A549 (cell line): ENCODE data around the gene ACER3. TPM values are rescaled to one million over a fixed set of nuclear protein-coding genes. Genes with fewer than 3 reads are reported as not detected.

ENCODE experiments used
- ATAC-seq, 2 experiments: fragments of 200-7000 bp in 1 of 2; fragments of >200 bp in 1 of 2; cut with Nextera tagmentation in 1 of 2; cut with Tn5 transposase in 1 of 2; 3 replicates each; pipeline versions ENCODE4 v1.8.0 to v1.9.1; 2018 to 2020; ENCODE audit warnings: mild to moderate bottlenecking in 1 of 2, moderate library complexity in 1 of 2
- CTCF ChIA-PET: fragments of 300-600 bp; sonication (Branson Sonifier 250); formaldehyde crosslinking; extraction: SDS; loops from one replicate; lab custom pipeline; 2021; ENCODE audit warnings: antibody characterized with exemption, inconsistent platforms; lab: Yijun Ruan, JAX
- POLR2A ChIA-PET: fragments of 350-600 bp; formaldehyde crosslinking; extraction: SDS; loops from one replicate; lab custom pipeline; 2021; ENCODE audit warnings: antibody characterized with exemption, inconsistent platforms; lab: Yijun Ruan, JAX
- DNase-seq, 2 experiments: peaks; one replicate each; pipeline versions ENCODE4 v3.0.0 to v3.0.0-alpha.2; 2011 to 2016; ENCODE audit warnings: low read depth in 1 of 2, low spot score in 1 of 2
- FAIRE-seq: peaks from 2 replicates; lab custom pipeline; 2011; peaks lifted over from hg19 to GRCh38; lab: Jason Lieb, UNC
- H3K27ac ChIP-seq, 2 experiments: fragments of >200 bp; sonication (Bioruptor Twin); formaldehyde crosslinking; 3 replicates each; pipeline ENCODE4 v1.5.1; 2016 to 2017
- H3K4me1 ChIP-seq: fragments of >200 bp; sonication (Bioruptor Twin); formaldehyde crosslinking; 3 replicates; pipeline ENCODE4 v1.6.1; 2016
- H3K4me2 ChIP-seq: fragments of >200 bp; sonication (Bioruptor Twin); formaldehyde crosslinking; 3 replicates; pipeline ENCODE4 v1.6.1; 2016
- H3K4me3 ChIP-seq: fragments of >200 bp; sonication (Bioruptor Twin); formaldehyde crosslinking; 3 replicates; pipeline ENCODE4 v1.5.1; 2016
- H3K9me3 ChIP-seq: fragments of >200 bp; sonication (Bioruptor Twin); formaldehyde crosslinking; 3 replicates; pipeline ENCODE4 v1.6.1; 2016
- BHLHE40 ChIP-seq: IDR thresholded peaks from 2 replicates; pipeline ENCODE4 v1.6.1; 2012; ENCODE audit warnings: low read depth, low read length, inconsistent platforms
- CHD4 ChIP-seq: fragments of 200-600 bp; sonication (generic); IDR thresholded peaks from 2 replicates; pipeline ENCODE4 v1.6.1; 2016; ENCODE audit warnings: antibody characterized with exemption, mild to moderate bottlenecking, borderline replicate concordance
- EHF ChIP-seq: fragments of 250-450 bp; sonication (Bioruptor Pico); IDR thresholded peaks from 2 replicates; pipeline ENCODE4 v1.5.0; 2020; ENCODE audit warnings: mild to moderate bottlenecking
- ESRRA ChIP-seq: fragments of 150-350 bp; IDR thresholded peaks from 2 replicates; pipeline ENCODE4 v1.6.1; 2014; ENCODE audit warnings: mild to moderate bottlenecking, low read length, borderline replicate concordance
- FOSB ChIP-seq: fragments of 250-450 bp; sonication (Bioruptor Pico); IDR thresholded peaks from 2 replicates; pipeline ENCODE4 v1.5.0; 2020; ENCODE audit warnings: mild to moderate bottlenecking, moderate library complexity
- GATA3 ChIP-seq: IDR thresholded peaks from 2 replicates; pipeline ENCODE4 v1.6.1; 2012; ENCODE audit warnings: borderline replicate concordance
- HDAC2 ChIP-seq: fragments of 200-600 bp; sonication (generic); IDR thresholded peaks from 2 replicates; pipeline ENCODE4 v1.6.1; 2016
- HOXA7 ChIP-seq: fragments of 250-450 bp; sonication (Bioruptor Pico); IDR thresholded peaks from 2 replicates; pipeline ENCODE4 v1.5.0; 2020; ENCODE audit warnings: mild to moderate bottlenecking, moderate library complexity
- HOXB13 ChIP-seq: fragments of 250-450 bp; sonication (Bioruptor Pico); IDR thresholded peaks from 2 replicates; pipeline ENCODE4 v1.5.0; 2020; ENCODE audit warnings: low read depth, mild to moderate bottlenecking, moderate library complexity
- HOXB5 ChIP-seq: fragments of 250-450 bp; sonication (Bioruptor Pico); IDR thresholded peaks from 2 replicates; pipeline ENCODE4 v1.5.0; 2020; ENCODE audit warnings: mild to moderate bottlenecking, moderate library complexity
- JUNB ChIP-seq: fragments of >200 bp; sonication (Bioruptor Twin); formaldehyde crosslinking; IDR thresholded peaks from 2 replicates; pipeline ENCODE4 v1.6.1; 2016
- KDM5A ChIP-seq: fragments of 200-600 bp; sonication (generic); IDR thresholded peaks from 2 replicates; pipeline ENCODE4 v1.6.1; 2016; ENCODE audit warnings: antibody characterized with exemption, mild to moderate bottlenecking
- MAFK ChIP-seq: fragments of 450-650 bp; IDR thresholded peaks from 2 replicates; pipeline ENCODE4 v1.6.1; 2014; ENCODE audit not compliant: partially characterized antibody
- MYC ChIP-seq: IDR thresholded peaks from 2 replicates; pipeline ENCODE4 v1.6.1; 2012; ENCODE audit warnings: mild to moderate bottlenecking, inconsistent platforms, low read length, improper control_type of control experiment, borderline replicate concordance
- NPAS2 ChIP-seq: fragments of 250-450 bp; sonication (Bioruptor Pico); IDR thresholded peaks from 2 replicates; pipeline ENCODE4 v1.8.0; 2022; ENCODE audit warnings: mild to moderate bottlenecking, moderate library complexity, borderline replicate concordance
- PHF8 ChIP-seq: fragments of 200-600 bp; sonication (generic); IDR thresholded peaks from 2 replicates; pipeline ENCODE4 v1.6.1; 2016; ENCODE audit warnings: low read depth, mild to moderate bottlenecking, antibody characterized with exemption, moderate library complexity, borderline replicate concordance
- RAD21 ChIP-seq, 2 experiments: fragments of >200 bp in 1 of 2; sonication (Bioruptor Twin) in 1 of 2; formaldehyde crosslinking in 1 of 2; IDR thresholded peaks in 1 of 2; conservative IDR thresholded peaks in 1 of 2; 2 replicates in 1 of 2; 3 replicates in 1 of 2; pipeline ENCODE4 v1.6.1; 2012 to 2018; ENCODE audit warnings: inconsistent platforms in 1 of 2
- RCOR1 ChIP-seq: fragments of 150-350 bp; IDR thresholded peaks from 2 replicates; pipeline ENCODE4 v1.6.1; 2014; ENCODE audit warnings: antibody characterized with exemption, low read length, low read depth
- SMC3 ChIP-seq: fragments of >200 bp; sonication (Bioruptor Twin); formaldehyde crosslinking; IDR thresholded peaks from 3 replicates; pipeline ENCODE4 v1.6.1; 2018; ENCODE audit warnings: inconsistent platforms
- ZNF302 ChIP-seq: fragments of 250-450 bp; sonication (Bioruptor Pico); IDR thresholded peaks from 2 replicates; pipeline ENCODE4 v1.9.0; 2021; ENCODE audit warnings: inconsistent platforms, mild to moderate bottlenecking, moderate library complexity
- WGBS: methylation state at CpG from one replicate; pipeline ENCODE4 v1.1.6; 2017; ENCODE audit errors: missing lambda C conversion rate; 5-methylcytosine and 5-hydroxymethylcytosine counted together
- polyA plus RNA-seq, 4 experiments: library from polyadenylated mRNA; depleted of rRNA in 3 of 4; stranded (reverse); fragments of >200 nt; fragmentation: RNase III in 1 of 4; extraction: RNeasy Plus Mini Kit Qiagen cat#74134 plus additional on column Dnase treatment in 1 of 4; gene quantifications; 2 replicates in 3 of 4; 3 replicates in 1 of 4; pipeline ENCODE4 v1.2.3, GENCODE V29; 2011 to 2017
- TF ChIP-seq, protein P1 (sequence below): fragments of >200 bp; sonication (Bioruptor Twin); formaldehyde crosslinking; IDR thresholded peaks from 3 replicates; pipeline ENCODE4 v1.5.1; 2016
- TF ChIP-seq, protein P2 (sequence below): fragments of 150-350 bp; IDR thresholded peaks from 2 replicates; pipeline ENCODE4 v1.6.1; 2014; ENCODE audit warnings: low read depth, mild to moderate bottlenecking, low read length
- TF ChIP-seq, protein P3 (sequence below): fragments of >200 bp; sonication (Bioruptor Twin); formaldehyde crosslinking; IDR thresholded peaks from 3 replicates; pipeline ENCODE4 v1.6.1; 2016
- TF ChIP-seq, protein P4 (sequence below): IDR thresholded peaks from 2 replicates; pipeline ENCODE4 v1.6.1; 2012
- TF ChIP-seq, protein P5 (sequence below): IDR thresholded peaks from 2 replicates; pipeline ENCODE4 v1.6.1; 2012; ENCODE audit warnings: low read depth, borderline replicate concordance
- TF ChIP-seq, protein P6 (sequence below): fragments of 450-650 bp; IDR thresholded peaks from 2 replicates; pipeline ENCODE4 v1.6.1; 2014; ENCODE audit warnings: antibody characterized with exemption

Gene ACER3
- polyA plus RNA-seq, 2 of the 4 experiments (the other 2 are of a cell fraction) = 16.0 to 46.6 TPM

DNA sequence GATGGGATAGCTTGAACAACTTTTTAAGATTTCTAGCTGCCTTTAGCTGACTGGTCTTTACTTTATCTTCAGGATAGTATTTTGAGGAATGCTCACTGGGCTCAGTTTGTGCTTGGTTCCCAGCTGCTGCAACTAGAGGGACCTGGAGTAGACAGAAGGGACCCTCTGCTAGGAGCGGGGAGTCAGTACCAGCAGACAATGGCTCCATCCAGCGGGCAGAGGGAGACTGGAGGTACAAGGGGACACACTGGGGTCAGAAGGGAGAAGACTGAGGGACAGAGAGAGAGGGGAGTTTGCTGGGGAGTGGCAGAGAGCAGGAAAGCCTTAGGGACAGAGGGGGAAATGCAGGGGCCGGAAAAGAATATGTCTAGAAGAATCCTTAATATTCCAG is 22.0 kb upstream of the ACER3 start (continued):
- TF ChIP-seq, protein P1, sequence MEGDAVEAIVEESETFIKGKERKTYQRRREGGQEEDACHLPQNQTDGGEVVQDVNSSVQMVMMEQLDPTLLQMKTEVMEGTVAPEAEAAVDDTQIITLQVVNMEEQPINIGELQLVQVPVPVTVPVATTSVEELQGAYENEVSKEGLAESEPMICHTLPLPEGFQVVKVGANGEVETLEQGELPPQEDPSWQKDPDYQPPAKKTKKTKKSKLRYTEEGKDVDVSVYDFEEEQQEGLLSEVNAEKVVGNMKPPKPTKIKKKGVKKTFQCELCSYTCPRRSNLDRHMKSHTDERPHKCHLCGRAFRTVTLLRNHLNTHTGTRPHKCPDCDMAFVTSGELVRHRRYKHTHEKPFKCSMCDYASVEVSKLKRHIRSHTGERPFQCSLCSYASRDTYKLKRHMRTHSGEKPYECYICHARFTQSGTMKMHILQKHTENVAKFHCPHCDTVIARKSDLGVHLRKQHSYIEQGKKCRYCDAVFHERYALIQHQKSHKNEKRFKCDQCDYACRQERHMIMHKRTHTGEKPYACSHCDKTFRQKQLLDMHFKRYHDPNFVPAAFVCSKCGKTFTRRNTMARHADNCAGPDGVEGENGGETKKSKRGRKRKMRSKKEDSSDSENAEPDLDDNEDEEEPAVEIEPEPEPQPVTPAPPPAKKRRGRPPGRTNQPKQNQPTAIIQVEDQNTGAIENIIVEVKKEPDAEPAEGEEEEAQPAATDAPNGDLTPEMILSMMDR = peak; percentile 34
- TF ChIP-seq CHD4 (no peak), ZNF302 (no peak), GATA3 (no peak), HDAC2 (no peak), JUNB (no peak), MAFK (no peak), FOSB (no peak), ESRRA (no peak), PHF8 (no peak), HOXB13 (CRISPR knock-in tag) (no peak), MYC (no peak), KDM5A (no peak)

DNA sequence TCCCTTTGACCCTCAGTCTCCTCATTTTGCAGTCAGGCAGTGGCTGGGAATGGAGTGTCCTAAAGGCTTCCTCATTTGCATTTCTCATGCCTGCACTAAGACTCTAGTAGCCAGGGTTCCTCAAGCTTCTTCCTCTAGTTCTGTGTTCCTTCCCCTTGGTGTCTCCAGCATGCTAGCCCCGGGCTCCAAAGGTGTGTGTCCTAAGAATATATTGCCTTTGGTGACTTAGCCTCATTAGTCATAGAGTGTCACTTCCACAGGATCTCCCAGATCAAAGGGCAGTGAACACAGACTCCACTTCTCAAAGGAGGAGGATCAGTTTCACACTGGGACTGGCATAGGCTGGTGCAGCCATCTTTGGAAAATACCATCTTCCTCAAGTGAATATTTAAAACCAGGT is 21.4 kb upstream of the ACER3 start:
- no peak overlapping the region for H3K4me3 ChIP-seq
- H3K27ac ChIP-seq = no peak overlapping the region
- FAIRE-seq = no peak
- peaks cover 39% of the 10 kb centered on the region for H3K4me1 ChIP-seq
- H3K9me3 ChIP-seq = no peaks in the 10 kb centered on the region
- ChIA-PET CTCF (interaction anchor here (1.0 to 1.6 kb wide), 4 partner anchors 28 to 116 kb away, joined by 3 to 18 read pairs (median 3); no protein-coding TSS in a partner anchor), POLR2A (no interaction called here)
- no peak for DNase-seq
- 10% methylated on average over 1 of the region's 1 CpG for WGBS
- TF ChIP-seq MYC (no peak), BHLHE40 (no peak)
- TF ChIP-seq, protein P2, sequence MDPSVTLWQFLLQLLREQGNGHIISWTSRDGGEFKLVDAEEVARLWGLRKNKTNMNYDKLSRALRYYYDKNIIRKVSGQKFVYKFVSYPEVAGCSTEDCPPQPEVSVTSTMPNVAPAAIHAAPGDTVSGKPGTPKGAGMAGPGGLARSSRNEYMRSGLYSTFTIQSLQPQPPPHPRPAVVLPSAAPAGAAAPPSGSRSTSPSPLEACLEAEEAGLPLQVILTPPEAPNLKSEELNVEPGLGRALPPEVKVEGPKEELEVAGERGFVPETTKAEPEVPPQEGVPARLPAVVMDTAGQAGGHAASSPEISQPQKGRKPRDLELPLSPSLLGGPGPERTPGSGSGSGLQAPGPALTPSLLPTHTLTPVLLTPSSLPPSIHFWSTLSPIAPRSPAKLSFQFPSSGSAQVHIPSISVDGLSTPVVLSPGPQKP = no peak
- no peak for ATAC-seq
- peak overlapping the region; percentile 14; the same call in 1 of the 3 replicates for H3K4me2 ChIP-seq

DNA sequence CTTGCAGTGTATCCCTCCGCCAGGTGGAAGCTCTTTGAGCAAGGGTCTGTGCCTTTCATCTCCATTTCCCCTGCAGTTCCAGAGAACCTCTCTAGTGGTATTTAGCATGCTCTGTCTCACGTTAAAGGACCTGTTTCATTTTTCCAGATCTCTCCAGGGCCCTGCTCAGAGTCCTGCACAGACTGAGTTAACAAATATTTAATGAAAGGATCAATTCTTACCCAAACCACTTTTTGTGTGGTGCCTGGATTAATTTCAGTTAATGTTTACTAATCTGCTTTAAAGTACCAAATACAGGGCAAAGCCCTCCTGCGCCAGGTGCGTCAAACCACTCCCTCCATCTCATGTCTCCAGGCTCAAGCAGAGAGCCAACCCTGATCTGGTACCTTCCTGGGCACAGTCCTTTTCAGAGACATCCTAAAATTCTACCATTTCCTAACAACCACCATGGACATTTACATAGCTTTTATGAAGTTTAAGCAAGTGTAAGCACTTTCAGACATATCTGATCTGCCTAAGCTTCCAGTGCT is 18.7 kb upstream of the ACER3 start:
- ChIA-PET CTCF (interaction anchor here (1.5 kb wide), 1 partner anchor 108 kb away, joined by 3 read pairs; no protein-coding TSS in a partner anchor), POLR2A (no interaction called here)
- no peak for FAIRE-seq
- DNase-seq = no peak
- ATAC-seq = no peak
- Histone ChIP-seq H3K27ac (no peak overlapping the region), H3K9me3 (no peaks in the 10 kb centered on the region), H3K4me1 (peaks cover 24% of the 10 kb centered on the region)
- WGBS = 73% methylated on average over 4 of the region's 4 CpGs
- TF ChIP-seq PHF8 (no peak), NPAS2 (no peak), EHF (CRISPR knock-in tag) (no peak), ESRRA (no peak), RCOR1 (no peak), HOXB5 (no peak), CHD4 (no peak), SMC3 (no peak), GATA3 (no peak), HOXA7 (no peak), JUNB (no peak), RAD21 (conservative IDR thresholded peaks at IDR 0.05 in 1 of 2, IDR thresholded peaks at IDR 0.05 in 1 of 2) (no peak)
- TF ChIP-seq, protein P3, sequence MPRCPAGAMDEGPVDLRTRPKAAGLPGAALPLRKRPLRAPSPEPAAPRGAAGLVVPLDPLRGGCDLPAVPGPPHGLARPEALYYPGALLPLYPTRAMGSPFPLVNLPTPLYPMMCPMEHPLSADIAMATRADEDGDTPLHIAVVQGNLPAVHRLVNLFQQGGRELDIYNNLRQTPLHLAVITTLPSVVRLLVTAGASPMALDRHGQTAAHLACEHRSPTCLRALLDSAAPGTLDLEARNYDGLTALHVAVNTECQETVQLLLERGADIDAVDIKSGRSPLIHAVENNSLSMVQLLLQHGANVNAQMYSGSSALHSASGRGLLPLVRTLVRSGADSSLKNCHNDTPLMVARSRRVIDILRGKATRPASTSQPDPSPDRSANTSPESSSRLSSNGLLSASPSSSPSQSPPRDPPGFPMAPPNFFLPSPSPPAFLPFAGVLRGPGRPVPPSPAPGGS = no peak
- TF ChIP-seq, protein P4, sequence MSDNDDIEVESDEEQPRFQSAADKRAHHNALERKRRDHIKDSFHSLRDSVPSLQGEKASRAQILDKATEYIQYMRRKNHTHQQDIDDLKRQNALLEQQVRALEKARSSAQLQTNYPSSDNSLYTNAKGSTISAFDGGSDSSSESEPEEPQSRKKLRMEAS = no peak
- TF ChIP-seq, protein P5, sequence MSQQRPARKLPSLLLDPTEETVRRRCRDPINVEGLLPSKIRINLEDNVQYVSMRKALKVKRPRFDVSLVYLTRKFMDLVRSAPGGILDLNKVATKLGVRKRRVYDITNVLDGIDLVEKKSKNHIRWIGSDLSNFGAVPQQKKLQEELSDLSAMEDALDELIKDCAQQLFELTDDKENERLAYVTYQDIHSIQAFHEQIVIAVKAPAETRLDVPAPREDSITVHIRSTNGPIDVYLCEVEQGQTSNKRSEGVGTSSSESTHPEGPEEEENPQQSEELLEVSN = no peak
- TF ChIP-seq, protein P6, sequence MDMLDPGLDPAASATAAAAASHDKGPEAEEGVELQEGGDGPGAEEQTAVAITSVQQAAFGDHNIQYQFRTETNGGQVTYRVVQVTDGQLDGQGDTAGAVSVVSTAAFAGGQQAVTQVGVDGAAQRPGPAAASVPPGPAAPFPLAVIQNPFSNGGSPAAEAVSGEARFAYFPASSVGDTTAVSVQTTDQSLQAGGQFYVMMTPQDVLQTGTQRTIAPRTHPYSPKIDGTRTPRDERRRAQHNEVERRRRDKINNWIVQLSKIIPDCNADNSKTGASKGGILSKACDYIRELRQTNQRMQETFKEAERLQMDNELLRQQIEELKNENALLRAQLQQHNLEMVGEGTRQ = no peak
- TF ChIP-seq, all 56 proteins: peak for 0
- Histone ChIP-seq H3K4me2 (no peak overlapping the region), H3K4me3 (no peak overlapping the region)
